Colonic mucosa (tissue), 4 donors: Measurements from ENCODE around the gene HGF. TPM values are rescaled to one million over a fixed set of nuclear protein-coding genes. Genes with fewer than 3 reads are reported as not detected.

ENCODE experiments used
- DNase-seq: peaks from one replicate; pipeline ENCODE4 v3.0.0-alpha.2; 2020
- H3K27ac ChIP-seq: fragments of 200-600 bp; one replicate; pipeline ENCODE4 v1.8.0; 2021
- H3K27me3 ChIP-seq: fragments of 200-600 bp; one replicate; pipeline ENCODE4 v1.8.0; 2021
- H3K36me3 ChIP-seq: fragments of 200-600 bp; one replicate; pipeline ENCODE4 v1.8.0; 2021
- H3K4me1 ChIP-seq: fragments of 200-600 bp; one replicate; pipeline ENCODE4 v1.8.0; 2021; ENCODE audit warnings: mild to moderate bottlenecking
- H3K4me3 ChIP-seq: fragments of 200-600 bp; one replicate; pipeline ENCODE4 v1.8.0; 2021
- H3K9ac ChIP-seq, 2 donors: one replicate each; pipeline ENCODE4 v1.7.0; 2013; ENCODE audit warnings: control low read depth in 2 of 2, low read depth in 2 of 2, low read length in 2 of 2
- H3K9me3 ChIP-seq: fragments of 200-600 bp; one replicate; pipeline ENCODE4 v1.8.0; 2021
- intact Hi-C: fragments of 100-400 bp; cut with DNase I; formaldehyde crosslinking; loops from one replicate; pipeline ENCODE4 v1.14.1; 2022
- total RNA-seq, 2 donors: library from RNA; stranded (reverse); fragmentation: NEBNext Ultra II Directional in 1 of 2; extraction: Animal tissue kit (Norgen Biotek cat#: 25700) in 1 of 2; gene quantifications; one replicate each; pipeline ENCODE4 v1.2.1, GENCODE V29; 2021
- TF ChIP-seq, protein P1 (sequence below): fragments of 200-600 bp; IDR thresholded peaks from one replicate; pipeline ENCODE4 v1.8.0; 2022; ENCODE audit warnings: antibody characterized with exemption, mild to moderate bottlenecking
- donor health status: healthy.
- donor health status: DM: no; HTN: no; CAD: no.
- donor health status: DM: no; HTN: no; CAD: no.

HGF gene
- total RNA-seq, 2 donors from 2014 or later: 0.96 to 4.5 TPM

DNA sequence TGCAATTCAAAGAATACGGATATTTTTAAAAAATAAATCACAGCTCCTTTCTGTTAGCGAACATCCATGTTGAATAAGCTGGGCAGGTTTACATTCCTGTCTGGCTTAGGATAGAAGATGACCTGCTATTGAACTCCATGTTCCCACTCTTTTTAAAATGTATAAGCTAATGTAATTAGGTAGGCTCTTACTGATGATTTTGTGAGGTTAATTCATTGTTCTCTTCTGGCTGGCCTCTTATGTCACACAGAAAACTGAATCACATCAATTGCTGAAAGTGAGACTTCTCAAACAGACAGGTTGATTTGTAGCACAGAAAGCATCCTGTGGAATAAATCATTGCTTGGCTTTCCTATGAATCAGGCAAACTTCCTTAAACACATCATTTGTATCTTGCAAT is 24.2 kb downstream of the HGF start:
- no peaks in the 10 kb centered on the region for H3K27me3 ChIP-seq
- no peak overlapping the region for H3K27ac ChIP-seq
- no peak overlapping the region for H3K4me3 ChIP-seq
- no peaks in the 10 kb centered on the region for H3K4me1 ChIP-seq
- intact Hi-C loops: no loop called here
- no peak overlapping the region for H3K9ac ChIP-seq
- no peak for DNase-seq
- H3K9me3 ChIP-seq: no peaks in the 10 kb centered on the region
- TF ChIP-seq, protein P1, sequence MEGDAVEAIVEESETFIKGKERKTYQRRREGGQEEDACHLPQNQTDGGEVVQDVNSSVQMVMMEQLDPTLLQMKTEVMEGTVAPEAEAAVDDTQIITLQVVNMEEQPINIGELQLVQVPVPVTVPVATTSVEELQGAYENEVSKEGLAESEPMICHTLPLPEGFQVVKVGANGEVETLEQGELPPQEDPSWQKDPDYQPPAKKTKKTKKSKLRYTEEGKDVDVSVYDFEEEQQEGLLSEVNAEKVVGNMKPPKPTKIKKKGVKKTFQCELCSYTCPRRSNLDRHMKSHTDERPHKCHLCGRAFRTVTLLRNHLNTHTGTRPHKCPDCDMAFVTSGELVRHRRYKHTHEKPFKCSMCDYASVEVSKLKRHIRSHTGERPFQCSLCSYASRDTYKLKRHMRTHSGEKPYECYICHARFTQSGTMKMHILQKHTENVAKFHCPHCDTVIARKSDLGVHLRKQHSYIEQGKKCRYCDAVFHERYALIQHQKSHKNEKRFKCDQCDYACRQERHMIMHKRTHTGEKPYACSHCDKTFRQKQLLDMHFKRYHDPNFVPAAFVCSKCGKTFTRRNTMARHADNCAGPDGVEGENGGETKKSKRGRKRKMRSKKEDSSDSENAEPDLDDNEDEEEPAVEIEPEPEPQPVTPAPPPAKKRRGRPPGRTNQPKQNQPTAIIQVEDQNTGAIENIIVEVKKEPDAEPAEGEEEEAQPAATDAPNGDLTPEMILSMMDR: no peak
- no peaks in the 10 kb centered on the region for H3K36me3 ChIP-seq

GRCh38 chr7:81744389-81744788 is 25.5 kb downstream of the HGF start:
- Histone ChIP-seq H3K9me3 (no peaks in the 10 kb centered on the region), H3K4me3 (no peak overlapping the region), H3K36me3 (no peaks in the 10 kb centered on the region), H3K27ac (no peak overlapping the region), H3K4me1 (no peaks in the 10 kb centered on the region), H3K27me3 (no peaks in the 10 kb centered on the region), H3K9ac (no peak overlapping the region)
- intact Hi-C loops: no loop called here
- TF ChIP-seq, protein P1: no peak
- DNase-seq: no peak

DNA sequence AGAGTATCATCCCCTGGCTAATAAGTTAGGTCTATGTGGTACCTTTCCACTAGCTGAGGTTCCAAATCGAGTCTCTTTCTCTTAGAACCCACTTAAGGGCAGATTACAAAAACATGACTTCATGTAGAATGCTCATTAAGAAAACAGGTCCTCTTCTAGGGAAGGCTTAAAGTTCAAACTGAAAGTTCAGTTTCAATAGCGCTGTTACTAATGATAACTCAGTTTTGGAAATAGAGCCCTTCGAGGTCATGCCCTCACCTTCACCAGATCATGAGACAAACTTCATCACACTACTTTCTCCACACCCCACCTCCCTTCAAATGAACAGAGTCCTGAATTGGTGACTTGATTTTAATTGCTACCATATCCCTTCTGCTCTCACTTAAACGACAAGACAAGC is 26.2 kb downstream of the HGF start:
- Histone ChIP-seq H3K9me3 (no peaks in the 10 kb centered on the region), H3K36me3 (no peaks in the 10 kb centered on the region), H3K4me1 (no peaks in the 10 kb centered on the region), H3K27ac (no peak overlapping the region), H3K9ac (no peak overlapping the region), H3K4me3 (no peak overlapping the region), H3K27me3 (no peaks in the 10 kb centered on the region)
- TF ChIP-seq, protein P1: no peak
- intact Hi-C loops: no loop called here
- no peak for DNase-seq

GRCh38 chr7:81743201-81743600 is 26.6 kb downstream of the HGF start:
- no peak for DNase-seq
- Histone ChIP-seq H3K9ac (no peak overlapping the region), H3K27me3 (no peaks in the 10 kb centered on the region), H3K4me3 (no peak overlapping the region), H3K4me1 (no peaks in the 10 kb centered on the region), H3K36me3 (no peaks in the 10 kb centered on the region), H3K27ac (no peak overlapping the region), H3K9me3 (no peaks in the 10 kb centered on the region)
- intact Hi-C loops: no loop called here
- TF ChIP-seq, protein P1: no peak

DNA sequence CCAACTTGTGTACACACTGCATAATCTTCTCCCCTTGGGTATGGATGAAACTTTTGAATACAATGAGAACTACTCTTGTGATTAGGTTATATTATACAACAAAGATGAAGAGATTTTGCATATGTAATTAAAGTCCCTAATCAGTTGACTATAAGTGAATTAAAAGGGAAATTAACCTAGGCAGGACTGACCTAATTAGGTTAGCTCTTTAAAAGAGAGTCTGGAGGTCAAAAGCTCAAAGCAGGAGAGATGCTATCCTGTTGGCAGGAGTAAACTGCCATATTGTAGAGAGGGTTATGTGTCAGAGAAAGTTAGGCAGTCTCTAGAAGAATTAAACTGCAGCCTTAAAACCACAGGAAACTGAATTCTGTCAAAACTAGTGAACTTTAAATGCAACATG is 29.4 kb downstream of the HGF start:
- DNase-seq: no peak
- TF ChIP-seq, protein P1: no peak
- no peaks in the 10 kb centered on the region for H3K9me3 ChIP-seq
- H3K27me3 ChIP-seq: no peaks in the 10 kb centered on the region
- H3K27ac ChIP-seq: no peak overlapping the region
- H3K4me3 ChIP-seq: no peak overlapping the region
- H3K4me1 ChIP-seq: no peaks in the 10 kb centered on the region
- intact Hi-C loops: no loop called here
- no peak overlapping the region for H3K9ac ChIP-seq
- no peaks in the 10 kb centered on the region for H3K36me3 ChIP-seq

- H3K4me1 ChIP-seq: no peaks in the 10 kb centered on the region
- no peak for DNase-seq
- intact Hi-C loops: no loop called here
- no peak overlapping the region for H3K27ac ChIP-seq
- no peak overlapping the region for H3K9ac ChIP-seq
- H3K4me3 ChIP-seq: no peak overlapping the region
- no peaks in the 10 kb centered on the region for H3K27me3 ChIP-seq
- H3K9me3 ChIP-seq: no peaks in the 10 kb centered on the region
- TF ChIP-seq, protein P1: no peak
- no peaks in the 10 kb centered on the region for H3K36me3 ChIP-seq
Measured at GRCh38 chr7:81736091-81736490, 33.8 kb downstream of the HGF start.
